Cerebellar cortex (tissue), 1 donor: ENCODE results near the gene GPRIN2.
"Not testable (repeated sequence)": the region's sequence is repeated elsewhere in the genome, so short reads cannot be mapped to it uniquely, and the experiment has no call there.

Experiments used
- DNase-seq: peaks from one replicate; pipeline ENCODE4 v3.0.0-alpha.2; 2015; ENCODE audit warnings: low spot score

GPRIN2 gene

DNA sequence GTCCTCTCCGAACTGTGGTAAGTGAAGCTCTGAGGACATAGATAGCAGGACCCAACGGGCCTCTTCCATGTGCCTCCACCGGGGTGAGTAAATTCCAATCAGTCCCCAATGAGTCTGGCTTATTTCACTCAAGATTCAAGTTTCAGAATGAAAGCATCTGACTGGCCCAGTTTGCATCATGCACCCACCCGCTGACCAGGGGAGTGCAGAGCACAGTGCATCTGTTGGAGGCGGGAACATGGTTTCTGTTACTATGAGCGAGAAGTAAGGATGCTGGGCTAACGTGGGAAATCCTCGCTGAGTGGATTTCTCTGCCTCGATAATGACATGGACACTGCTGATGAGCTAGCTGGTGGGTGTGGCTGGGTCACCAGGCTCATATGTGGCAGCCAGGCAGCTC, 10.7 kb upstream of the GPRIN2 start:
- DNase-seq = not testable (repeated sequence)

DNA sequence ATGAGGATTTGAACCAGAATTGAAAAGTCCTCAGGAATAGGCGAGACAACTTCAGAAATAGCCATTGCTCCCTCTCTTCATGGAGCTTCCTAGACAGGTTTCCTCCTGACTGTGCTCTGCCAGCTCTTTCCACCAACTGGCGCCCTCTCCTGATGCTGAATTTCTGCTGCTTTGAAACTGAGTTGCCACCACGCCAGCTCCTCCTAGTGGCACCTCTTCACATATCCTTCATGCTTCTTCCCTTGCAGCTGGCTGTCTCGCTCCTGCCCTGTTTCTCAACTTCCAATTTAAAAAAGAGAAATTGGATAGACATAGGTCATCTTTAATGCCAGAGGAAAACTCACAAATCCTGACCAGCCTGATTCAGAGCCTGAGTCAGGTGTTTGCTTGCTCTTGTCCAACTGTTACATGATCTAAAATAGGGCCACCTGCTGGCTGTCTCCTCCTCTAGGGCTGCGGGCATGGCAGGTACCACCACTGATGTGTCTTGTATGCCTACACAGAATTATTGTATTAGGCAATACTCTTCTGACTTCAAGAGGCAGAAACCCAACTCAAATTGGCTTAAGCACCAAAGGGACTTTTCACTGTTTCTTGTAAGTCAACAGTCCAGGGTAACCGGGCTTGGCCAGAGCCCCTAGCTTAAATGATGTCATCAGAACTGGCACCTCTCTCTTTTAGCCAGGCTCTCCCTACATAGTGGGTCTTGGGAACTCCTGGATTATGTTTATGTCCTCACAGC, 9.3 kb upstream of the GPRIN2 start:
- DNase-seq = peak; percentile 88

DNA sequence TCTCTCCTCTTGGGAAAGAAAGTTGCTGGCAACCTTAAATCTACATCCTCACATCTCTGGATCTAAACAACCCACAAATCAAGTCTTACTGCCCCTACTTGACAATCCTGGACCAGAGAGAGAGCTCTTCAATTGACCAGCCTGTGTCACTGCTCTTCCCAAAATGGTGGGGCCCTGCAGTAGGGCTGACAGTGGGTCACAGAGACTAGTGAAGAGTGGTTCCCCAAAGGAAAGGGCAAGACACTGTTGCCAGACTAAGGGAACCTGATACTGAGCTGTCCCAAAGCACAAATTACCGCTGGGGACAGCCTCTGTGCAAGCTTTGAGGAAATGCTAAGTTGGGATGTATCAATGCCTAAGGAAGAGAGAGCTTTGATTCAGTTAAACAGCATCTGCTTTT, 4.5 kb upstream of the GPRIN2 start:
- no peak for DNase-seq

DNA sequence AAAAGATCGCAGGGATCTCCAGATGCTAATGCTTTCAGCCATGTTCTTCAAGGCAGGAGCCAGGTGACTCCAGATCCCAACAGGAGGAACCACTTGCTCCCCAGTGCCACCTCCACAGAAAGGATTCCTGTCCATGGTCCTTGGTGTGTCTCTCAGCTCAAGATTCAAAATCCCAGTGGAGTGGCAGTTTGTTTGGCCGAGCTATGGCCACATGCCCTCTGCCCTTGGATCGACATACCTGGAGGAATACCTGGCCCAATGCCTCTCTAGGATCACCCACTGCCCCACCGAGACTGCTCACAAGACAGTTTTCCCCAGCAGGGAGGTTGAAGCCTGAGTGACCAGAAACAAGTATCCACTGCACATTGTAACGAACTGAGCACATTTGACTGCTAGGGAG, 3.9 kb upstream of the GPRIN2 start:
- no peak for DNase-seq

GRCh38 chr10:46559231-46559671, 2.8 kb upstream of the GPRIN2 start:
- DNase-seq = no peak

- no peak for DNase-seq
These were observed 2.1 kb upstream of the GPRIN2 start for GRCh38 chr10:46558392-46559185.

DNA sequence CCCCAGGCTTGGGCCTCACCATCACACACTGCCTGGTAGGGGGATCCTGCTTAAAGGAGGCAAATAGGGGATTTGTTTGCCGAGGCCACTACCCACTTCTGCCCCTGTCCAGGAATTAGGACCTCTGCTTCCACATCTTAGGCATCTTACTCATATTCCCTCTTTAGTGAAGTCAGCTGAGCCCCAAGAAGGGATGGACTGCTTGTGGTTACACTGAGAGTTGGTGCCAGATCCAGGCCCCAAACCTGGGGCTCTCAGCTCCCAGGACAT, 1.6 kb upstream of the GPRIN2 start:
- DNase-seq = no peak

DNA sequence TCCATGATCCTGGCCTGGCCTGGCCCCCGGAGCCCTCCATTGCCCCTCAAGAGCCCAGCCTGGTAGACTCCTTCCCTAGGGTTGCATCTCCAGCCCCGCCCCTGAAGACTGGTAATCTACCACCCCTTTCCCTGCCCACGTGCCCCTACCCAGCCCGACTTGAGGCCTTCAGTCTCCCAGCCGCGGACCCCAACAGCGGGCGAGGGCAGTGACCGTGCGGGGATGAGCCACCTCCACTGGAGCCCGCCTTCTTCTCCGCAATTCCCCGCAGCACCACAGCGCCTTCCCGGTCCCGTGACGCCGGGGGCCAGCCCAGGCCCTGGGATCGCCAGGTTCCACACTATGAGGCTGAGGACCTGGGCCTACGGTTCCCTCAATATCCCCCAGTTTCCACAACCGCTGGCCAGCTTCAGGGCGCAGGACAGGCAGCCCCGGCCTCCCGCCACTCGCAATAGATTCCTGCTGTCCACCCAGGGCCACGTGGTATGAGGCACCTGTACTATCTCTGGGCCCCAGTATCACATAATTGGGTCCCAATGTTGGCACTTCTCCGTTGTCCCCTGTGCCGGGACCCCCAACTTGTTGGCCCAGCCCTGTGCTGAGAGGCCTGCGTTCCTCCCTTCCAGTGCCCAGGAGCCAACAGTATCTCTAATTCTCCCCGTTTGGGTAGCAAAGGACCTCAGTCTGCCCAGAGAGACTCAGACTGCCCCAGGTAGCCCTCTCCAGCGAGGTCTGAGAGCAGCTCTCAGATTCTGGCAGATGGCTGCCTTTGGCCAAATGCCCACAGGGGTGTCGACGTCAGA, 1.1 kb upstream of the GPRIN2 start:
- DNase-seq = no peak

DNA sequence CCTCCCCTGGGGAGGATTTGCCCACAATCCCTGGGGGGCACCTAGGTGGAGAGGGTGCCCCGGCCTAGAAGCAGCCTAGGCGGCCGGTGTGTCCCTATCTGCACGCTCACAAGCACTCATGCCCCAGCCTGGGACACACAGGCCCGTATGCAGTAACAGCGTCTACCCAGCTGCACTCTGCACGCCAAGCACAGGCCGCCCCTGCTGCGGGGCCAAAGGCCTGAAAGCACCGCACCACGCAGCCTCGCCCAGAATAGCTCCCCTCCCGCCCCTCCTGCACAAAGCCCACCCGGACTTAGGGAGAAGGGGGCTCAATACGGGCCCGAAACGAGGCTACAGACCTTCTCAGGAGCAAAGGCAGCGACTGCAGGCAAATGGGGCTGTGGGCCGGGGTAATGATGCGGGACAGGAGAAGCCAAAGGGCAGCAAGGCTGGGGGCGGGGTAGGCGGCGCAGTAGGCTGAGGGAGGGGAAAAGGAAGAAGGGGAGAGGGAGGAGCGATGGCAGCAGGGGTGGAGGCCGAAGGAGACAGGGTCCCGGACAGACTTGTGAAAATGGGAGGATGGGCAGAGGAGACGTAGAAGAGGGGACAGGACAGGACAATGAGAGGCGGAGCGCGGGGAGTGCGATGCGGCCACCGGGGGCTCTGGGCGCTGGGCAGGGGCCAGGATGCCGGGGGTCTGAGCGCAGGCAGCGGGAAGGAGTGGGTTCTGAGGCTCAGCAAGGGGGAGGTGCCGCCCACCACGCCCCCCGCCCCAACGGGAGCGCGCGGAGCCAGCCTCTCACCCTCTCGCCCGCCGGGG, 544 bp downstream of the GPRIN2 start:
- peak; percentile 50 for DNase-seq

DNA sequence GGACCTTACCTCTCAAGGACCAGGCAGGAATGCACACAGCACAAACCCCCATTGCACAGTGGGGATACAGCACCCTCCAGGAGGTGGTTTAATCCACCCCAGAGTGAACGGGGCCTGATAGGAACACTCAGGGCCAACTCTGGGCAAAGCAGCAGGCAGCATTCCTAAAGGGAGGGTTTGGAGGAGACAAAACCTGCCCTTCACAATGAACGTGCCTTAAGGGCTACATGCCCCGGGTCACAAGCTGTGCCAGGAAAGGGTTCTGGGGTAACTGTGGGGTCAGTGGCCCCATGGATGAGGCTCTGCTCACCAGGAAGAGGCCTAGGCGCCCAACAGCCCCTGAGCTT, 1.1 kb downstream of the GPRIN2 start:
- DNase-seq = no peak

- DNase-seq = no peak
These were observed 2.2 kb downstream of the GPRIN2 start for GRCh38 chr10:46554166-46554781.

- DNase-seq = no peak
These were observed 3.0 kb downstream of the GPRIN2 start for GRCh38 chr10:46553238-46554049.

DNA sequence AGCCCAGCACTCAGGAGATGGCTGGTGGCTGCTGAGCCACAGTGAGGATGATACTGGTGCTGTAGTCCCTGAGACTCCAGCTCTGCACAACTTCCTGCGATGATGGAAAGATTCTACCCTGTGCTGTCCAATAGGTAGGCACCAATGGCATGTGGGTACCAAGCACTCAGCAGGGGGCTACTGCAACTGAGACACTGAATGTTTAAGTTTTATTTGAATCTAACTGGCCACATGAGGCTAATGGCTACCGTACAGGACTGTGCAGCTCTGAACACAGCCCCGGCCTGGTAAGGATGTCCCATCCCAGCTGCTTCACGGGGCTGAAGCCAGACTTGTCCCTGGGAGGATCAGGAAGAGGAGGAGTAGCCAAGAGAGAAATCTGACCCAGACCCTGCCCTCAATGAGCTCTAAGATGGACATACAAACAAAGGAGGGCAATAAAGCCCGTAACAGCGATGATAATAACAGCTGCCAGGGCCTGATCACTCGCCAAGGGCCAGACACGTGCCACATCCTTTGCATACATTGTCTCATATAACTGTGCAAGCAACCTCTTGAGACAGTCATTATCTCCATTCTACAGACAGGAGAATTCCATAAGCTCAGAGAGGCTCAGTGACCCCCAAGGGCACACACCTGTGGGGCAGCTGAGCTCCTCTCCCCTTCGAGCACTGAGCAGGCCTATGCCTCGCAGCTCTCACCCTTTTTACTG, 3.8 kb downstream of the GPRIN2 start:
- DNase-seq = no peak

GRCh38 chr10:46551701-46552525, 4.5 kb downstream of the GPRIN2 start:
- DNase-seq = peak; percentile 81

DNA sequence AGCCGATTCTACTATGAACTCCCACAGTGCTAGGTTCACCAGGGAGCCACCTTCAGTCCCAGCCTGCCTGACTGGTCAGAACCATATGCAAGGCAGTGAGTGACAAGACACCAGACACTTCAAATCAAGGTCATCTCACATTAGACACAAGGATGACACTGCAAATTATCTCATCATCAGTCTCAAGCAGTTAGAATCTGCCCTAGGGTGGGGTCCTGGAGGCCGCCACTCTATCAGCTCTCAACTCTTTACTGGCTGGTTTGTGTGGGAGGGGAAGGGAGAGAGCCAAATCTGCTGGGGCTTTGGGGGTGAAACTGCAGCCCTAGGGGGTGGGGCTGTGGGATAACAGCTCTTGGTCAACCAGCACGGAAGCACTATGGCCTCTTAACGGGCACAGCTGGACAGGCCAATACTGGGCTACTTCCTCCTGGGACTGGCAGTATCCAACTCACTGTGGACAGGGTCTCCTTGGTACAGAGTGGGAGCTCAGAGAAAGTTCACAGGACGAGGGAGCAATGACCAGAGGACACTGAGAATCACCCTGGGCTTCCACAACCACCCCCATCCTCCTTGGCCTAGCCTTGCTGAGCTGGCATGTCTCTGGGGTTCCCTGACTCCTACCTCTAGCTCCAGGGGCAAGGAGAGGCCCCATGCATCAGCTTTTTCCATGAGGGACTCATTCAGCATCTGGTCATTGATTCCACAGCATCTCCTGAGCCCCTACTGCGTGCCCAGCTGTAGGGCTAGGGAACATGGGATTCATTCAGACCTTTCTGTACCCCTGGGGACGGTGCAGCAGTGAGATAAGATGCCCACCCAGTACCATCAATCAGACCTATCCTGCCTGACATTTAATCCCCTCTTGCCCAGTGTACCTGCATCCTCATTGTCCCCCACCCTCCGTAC, 5.4 kb downstream of the GPRIN2 start:
- no peak for DNase-seq

- no peak for DNase-seq
These were observed 6.2 kb downstream of the GPRIN2 start for GRCh38 chr10:46550076-46550790.
